Endometrial microvascular endothelial cells (primary cell): ENCODE data around the gene ZNF688. TPM values are rescaled to one million over a fixed set of nuclear protein-coding genes. Genes with fewer than 3 reads are reported as not detected.
"Not testable (repeated sequence)": the region's sequence is repeated elsewhere in the genome, so short reads cannot be mapped to it uniquely, and the experiment has no call there.

Source experiments
- in situ Hi-C: cut with HindIII; loops from 2 replicates; pipeline ENCODE4 v1.10.0; 2017; ENCODE audit warnings: low sequenced_read_pairs, low pct_unique_long_range_greater_than_20kb; ENCODE audit errors: inconsistent ontology term
- total RNA-seq: library from RNA; depleted of rRNA; stranded (reverse); fragments of >200 nt; gene quantifications from one replicate; pipeline ENCODE4 v1.2.3, GENCODE V29; 2015; ENCODE audit errors: inconsistent ontology term

Gene ZNF688
- total RNA-seq, result 10.8 TPM

GRCh38 chr16:30571445-30572322 is at the start of gene ZNF688:
Gene ZNF688 (minus strand): TSS chr16:30571714. CDS start chr16:30571629, 85 bp downstream.
- in situ Hi-C loops, result no loop called here

DNA sequence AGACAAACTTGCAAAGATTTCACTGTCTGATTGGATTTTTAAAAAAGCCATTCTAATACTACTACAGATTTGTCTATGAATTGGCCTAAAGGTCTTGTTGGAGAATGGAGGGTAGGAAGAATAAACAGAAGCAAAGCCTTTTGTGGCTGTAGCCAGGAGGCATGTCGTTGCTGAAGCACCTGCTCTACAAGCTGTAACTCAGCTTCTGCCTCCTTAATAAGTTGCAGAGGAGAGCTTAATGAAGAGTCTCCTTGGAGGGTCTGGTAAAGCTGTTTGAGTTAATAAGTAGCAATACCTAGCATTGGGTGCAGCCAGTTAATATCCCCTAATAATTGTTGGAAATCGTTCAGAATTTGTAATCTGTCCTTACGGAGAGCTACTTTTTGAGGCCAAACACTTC is 48.7 kb upstream of the ZNF688 start:
- in situ Hi-C loops, result no loop called here

DNA sequence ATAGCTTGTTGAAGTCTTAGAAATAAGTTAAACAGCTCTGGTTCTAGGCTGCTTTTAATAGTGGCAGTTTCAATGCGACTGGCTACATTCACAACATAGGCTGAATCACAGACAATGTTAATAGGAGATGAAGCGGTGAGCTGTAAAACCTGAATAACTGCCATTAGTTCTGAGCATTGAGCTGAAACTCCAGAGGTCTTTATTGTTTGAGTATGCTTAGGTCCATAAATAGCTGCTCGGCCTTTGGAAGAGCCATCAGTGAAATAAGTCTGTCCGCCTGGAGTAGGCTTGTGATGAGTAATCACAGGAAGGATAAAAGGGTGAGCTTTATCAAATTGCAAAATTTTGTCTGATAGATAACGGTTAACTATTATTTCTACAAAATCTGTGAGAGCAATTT is 48.1 kb upstream of the ZNF688 start:
- in situ Hi-C loops, result no loop called here

GRCh38 chr16:30619202-30619601 is 47.7 kb upstream of the ZNF688 start:
- in situ Hi-C loops, result no loop called here

DNA sequence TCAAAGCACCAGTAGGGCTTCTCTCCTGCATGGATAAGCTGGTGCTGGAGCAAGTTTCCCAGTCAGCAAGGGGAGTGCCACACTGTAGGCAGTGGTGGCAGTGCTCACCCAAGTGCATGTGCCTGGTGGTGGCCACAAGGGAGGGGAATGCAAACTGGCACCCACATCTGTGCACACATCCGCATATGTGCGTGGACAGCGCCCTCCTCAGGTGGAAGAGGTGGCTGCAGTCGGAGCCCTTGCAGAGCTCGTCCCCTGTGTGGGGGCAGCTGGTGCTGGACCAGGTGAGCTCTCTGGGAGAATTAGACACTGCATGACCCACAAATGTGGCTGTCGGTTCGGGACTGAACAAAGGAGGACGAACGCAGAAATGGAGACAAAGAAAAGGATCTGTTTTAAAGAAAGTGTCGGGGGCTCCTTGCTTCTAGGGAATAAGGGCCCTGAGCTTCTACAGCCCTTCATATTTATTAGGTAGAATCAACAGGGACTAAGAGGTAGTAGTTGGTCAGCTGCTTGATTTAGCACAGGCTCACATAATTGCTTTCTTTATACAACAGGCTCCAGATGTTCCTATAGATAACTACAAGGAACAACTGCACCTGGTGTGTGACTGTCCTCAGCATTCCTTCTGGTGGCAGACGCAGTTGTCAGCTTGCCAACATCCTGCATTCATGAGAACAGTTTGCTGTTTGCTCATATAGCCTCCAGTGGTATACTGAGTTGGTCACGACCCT is 44.0 kb upstream of the ZNF688 start:
- in situ Hi-C loops, result no loop called here

GRCh38 chr16:30609926-30610839 is 38.7 kb upstream of the ZNF688 start, which contains the start of gene ZNF689:
Gene ZNF689 (minus strand): TSS chr16:30610389. CDS start chr16:30610041, 348 bp downstream.
- in situ Hi-C loops, result no loop called here

DNA sequence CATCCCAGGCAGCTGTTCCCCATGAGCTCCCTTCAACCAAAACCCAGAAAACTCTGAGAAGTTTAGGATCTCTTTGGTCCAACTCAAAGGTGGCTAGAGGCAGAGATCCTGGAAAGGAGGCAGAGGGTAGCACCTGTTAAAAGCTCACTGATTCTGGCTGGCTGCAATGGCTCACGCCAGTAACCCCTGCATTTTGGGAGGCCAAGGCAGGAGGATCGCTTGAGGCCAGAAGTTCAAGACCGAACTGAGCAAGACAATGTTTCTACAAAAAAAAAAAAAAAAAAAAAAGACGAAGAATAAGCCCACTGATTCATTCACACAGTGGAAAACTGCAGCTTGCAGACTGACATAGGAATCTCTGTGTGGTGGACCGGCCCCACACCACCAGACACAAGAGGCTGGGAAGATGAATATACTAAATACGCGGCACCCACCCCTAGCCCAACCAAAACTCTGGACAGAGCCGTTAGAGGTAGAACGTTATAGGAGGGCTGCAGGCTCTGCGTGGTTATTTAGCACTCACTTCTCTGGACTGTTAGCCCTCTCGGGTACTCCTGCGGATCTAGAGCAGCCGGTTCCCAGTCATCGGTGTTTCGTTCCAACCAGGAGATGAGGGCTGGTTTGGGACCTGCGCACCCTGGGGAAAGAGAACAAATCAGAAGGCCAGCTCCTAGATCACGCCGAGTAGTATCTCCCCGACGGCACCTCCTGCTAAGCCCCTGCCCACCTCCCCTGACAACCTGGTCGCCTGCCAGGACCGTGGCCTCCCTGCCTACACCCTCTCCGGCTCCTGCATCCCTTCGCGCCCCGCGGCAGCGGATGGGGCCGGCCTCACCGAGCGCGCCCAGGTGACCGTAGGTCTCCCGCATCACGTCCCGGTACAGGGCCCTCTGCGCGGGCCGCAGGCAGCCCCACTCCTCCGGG is 37.8 kb upstream of the ZNF688 start:
- in situ Hi-C loops, result no loop called here

DNA sequence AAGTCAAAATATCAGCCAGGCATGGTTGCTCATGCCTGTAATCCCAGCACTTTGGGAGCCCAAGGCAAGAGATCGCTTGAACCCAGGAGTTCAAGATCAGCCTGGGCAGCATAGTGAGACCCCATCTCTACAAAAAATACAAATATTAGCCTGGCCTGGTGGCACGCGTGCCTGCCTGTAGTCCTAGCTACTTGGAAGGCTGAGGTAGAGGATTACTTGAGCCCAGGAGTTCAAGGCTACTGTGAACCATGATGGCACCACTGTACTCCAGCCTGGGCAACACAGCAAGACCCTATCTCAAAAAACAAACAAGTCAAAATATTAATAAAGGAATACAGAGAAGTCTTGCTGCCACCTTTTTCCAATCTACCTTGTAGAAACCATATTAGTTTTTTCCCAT is 34.5 kb upstream of the ZNF688 start:
- in situ Hi-C loops, result no loop called here

DNA sequence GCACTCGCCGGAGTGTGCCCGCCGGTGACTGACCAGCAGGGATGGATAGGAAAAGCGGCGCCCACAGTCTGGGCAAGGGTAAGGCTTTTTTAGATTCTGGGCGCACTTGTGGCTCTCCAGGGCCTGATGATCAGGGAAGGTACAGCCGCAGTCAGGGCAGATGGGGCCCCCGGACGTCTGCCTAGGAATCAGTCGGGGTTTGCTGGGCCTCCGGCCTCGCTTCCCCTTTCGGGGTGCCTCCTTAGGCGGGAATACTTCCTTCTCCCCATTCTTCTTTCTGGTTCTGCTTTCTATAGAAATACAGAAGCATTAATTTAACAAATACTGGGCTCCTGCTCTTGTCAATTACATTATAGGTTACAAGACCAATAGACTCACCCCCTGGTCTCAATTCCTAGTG is 33.6 kb upstream of the ZNF688 start:
- in situ Hi-C loops, result no loop called here

DNA sequence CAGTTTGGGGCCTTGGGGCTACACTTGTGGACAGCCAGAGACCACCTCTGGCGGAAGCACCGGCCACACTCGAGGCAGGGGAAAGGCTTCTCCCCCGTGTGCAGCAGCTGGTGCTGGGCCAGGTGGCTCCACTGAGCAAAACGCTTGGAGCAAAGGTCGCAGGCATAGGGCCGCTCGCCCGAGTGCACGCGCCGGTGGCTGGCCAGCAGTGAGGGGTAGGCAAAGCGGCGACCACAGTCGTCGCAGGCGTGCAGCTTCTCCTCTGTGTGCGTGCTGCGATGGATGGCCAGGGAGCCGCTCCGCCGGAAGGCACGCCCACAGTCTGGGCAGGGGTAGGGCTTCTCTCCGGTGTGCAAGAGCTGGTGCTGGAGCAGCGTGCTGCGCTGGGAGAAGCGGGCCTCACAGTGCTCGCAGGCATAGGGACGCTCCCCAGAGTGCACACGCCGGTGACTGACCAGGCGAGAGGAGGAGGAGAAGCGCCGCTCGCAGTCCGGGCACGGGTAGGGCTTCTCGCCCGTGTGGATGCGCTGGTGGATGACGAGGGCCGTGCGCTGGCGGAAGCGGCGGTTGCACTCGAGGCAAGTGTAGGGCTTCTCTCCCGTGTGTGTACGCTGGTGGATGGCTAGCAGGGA is 32.9 kb upstream of the ZNF688 start:
- in situ Hi-C loops, result no loop called here

DNA sequence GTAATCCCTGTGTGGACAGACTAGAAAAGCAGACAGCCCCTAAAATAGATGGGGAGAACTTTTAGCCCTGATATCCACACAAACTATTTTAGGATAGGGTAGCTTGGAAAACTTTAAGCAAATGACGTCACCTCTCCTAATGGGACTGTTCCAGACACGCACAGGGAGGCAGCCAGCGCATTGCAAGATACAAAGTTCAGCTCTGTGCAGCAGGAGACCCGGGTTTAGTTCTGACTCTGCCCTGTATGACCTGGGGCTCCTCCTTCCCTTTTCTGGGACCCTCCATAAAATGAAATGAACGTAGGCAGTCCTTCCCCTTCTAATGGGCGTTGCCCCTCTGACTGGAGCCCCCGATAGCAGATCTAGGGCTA is 32.4 kb upstream of the ZNF688 start:
- in situ Hi-C loops, result no loop called here

- in situ Hi-C loops, result no loop called here
These were observed 31.2 kb upstream of the ZNF688 start for GRCh38 chr16:30602616-30603277.

DNA sequence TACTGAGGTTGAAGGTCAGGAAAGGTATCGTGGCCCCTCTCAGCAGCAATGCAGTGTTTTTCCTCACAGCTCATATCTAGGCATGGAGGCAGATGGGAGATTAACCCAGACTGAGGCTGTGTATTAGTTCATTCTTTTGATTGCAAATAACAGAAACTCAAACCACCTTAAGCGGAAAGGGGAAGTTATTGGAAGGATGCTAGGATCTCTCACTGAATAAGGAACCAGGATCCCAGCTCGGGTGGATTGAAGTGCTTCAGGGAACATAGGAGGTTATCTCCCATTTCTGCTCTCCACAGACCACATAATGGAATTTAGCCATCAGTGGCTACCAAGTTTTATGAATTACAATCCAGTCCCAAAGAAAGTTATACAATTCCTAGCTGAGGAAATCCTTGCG is 30.5 kb upstream of the ZNF688 start:
- in situ Hi-C loops, result no loop called here

DNA sequence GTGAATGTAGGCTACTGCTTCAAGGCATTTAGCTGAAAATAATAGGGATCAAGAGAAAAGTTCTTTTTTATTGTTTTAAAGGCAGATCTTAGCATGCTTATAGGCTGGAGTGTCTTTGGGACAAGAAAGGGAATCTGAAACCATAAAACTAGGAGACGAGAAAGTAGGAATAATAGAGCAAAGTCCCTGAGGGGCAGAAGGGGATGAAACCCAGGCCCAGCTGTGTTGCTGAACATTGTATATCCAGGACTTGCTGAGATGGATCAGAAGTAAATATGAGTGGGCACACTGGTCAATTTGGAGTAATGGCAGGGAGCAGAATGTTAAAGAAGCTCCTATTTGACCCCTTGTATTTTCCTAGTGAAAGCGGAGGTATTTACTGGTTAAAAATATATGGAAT is 29.4 kb upstream of the ZNF688 start:
- in situ Hi-C loops, result no loop called here

DNA sequence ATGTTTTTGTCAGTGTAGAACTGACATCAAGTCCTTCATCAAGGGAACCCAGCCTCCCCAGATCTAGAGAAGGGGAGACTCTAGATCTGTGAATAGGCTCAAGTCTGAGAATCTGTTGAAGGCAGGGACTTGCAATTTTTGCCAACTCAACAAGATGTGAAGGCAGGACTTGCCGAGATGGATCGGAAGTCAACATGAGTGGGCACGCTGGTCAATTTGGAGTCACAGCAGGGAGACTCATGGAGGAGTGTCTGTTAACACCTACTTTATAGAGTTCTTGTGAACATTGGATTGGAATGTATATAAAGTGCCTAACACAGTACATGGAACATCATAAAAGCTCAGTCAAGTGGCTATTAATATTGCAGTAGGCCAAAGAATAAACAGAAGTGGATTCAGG is 28.7 kb upstream of the ZNF688 start:
- in situ Hi-C loops, result no loop called here

DNA sequence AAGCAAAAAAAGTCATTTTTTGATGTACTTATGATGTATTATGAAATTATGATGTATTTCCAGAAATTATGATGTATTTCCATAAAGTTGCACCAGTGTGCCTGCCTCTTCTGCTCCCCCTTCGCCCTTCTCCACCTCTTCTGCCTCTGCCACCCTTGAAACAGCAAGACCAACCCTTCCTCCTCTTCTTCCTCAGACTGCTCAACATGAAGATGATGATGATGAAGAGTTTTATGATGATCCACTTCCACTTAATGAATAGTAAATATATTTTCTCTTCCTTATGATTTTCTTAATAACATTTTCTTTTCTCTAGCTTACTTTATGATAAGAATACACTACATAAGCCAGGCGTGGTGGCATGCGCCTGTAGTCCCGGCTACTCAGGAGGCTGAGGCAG is 21.4 kb upstream of the ZNF688 start:
- in situ Hi-C loops, result no loop called here

DNA sequence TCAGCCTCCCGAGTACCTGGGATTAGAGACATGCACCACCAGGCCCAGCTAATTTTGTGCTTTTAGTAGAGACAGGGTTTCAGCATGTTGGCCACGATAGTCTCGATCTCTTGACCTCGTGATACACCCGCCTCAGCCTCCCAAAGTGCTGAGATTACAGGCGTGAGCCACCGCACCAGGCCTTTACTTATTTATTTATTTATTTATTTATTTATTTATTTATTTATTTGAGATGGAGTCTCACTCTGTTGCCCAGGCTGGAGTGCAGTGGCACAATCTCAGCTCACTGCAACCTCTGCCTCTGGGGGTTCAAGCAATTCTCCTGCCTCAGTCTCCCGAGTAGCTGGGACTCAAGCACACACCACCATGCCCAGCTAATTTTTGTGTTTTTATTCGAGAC is 19.4 kb upstream of the ZNF688 start:
- in situ Hi-C loops, result not testable (repeated sequence)
